Measurements from ENCODE around the gene BRAF.
"Not testable (repeated sequence)": the region's sequence is repeated elsewhere in the genome, so short reads cannot be mapped to it uniquely, and the experiment has no call there.

BRAF gene

DNA sequence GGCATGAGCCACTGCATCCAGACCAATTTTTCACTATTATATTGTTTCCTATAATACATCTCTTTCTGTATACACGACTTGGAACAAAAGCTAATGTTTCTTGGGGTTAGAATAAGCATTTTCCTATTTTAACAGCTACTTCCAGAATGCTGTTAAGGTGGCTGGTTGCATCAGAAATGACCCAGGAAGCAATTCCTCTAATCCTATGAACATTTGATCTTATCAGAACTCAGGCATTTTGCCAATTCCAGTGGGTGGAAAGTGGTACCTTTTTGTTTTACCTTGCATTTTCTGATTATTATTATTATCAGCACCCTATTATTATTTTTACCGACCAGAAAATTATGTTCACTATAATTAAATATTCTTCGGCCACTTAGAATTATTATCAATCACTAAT, 154.9 kb downstream of the BRAF start:
- no peak overlapping the region for H3K4me3 ChIP-seq (ENCODE audit: low read depth, low read length)
- TF ChIP-seq, protein P1, sequence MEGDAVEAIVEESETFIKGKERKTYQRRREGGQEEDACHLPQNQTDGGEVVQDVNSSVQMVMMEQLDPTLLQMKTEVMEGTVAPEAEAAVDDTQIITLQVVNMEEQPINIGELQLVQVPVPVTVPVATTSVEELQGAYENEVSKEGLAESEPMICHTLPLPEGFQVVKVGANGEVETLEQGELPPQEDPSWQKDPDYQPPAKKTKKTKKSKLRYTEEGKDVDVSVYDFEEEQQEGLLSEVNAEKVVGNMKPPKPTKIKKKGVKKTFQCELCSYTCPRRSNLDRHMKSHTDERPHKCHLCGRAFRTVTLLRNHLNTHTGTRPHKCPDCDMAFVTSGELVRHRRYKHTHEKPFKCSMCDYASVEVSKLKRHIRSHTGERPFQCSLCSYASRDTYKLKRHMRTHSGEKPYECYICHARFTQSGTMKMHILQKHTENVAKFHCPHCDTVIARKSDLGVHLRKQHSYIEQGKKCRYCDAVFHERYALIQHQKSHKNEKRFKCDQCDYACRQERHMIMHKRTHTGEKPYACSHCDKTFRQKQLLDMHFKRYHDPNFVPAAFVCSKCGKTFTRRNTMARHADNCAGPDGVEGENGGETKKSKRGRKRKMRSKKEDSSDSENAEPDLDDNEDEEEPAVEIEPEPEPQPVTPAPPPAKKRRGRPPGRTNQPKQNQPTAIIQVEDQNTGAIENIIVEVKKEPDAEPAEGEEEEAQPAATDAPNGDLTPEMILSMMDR (IDR thresholded peaks at IDR 0.05; ENCODE audit: low read depth, low read length), result no peak

DNA sequence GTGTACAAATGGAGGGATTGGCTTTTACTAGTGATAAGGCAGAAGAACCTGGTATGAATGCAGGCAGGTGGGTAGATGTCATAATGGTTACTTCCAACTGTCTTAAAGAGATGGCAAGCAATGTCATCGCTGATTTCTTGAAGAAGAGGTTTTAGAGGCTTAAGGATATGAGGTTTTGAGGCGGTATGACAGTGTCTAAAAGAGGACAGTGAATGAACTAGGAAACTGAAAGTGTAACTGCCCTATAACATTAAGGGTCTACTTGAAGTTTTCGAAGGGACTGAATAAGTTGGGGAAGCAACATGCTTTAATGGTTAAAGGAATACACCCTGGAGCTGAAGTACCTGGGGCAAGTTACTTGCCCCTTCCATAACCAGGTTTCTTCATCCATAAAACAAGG, 157.3 kb downstream of the BRAF start:
- TF ChIP-seq, protein P1 (IDR thresholded peaks at IDR 0.05; ENCODE audit: low read depth, low read length), result no peak
- H3K4me3 ChIP-seq (ENCODE audit: low read depth, low read length), result no peak overlapping the region

DNA sequence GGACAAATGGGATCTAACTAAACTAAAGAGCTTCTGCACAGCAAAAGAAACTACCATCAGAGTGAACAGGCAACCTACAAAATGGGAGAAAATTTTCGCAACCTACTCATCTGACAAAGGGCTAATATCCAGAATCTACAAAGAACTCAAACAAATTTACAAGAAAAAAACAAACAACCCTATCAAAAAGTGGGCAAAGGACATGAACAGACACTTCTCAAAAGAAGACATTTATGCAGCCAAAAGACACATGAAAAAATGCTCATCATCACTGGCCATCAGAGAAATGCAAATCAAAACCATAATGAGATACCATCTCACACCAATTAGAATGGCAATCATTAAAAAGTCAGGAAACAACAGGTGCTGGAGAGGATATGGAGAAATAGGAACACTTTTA, 159.3 kb downstream of the BRAF start:
- not testable (repeated sequence) for H3K4me3 ChIP-seq (ENCODE audit: low read depth, low read length)

DNA sequence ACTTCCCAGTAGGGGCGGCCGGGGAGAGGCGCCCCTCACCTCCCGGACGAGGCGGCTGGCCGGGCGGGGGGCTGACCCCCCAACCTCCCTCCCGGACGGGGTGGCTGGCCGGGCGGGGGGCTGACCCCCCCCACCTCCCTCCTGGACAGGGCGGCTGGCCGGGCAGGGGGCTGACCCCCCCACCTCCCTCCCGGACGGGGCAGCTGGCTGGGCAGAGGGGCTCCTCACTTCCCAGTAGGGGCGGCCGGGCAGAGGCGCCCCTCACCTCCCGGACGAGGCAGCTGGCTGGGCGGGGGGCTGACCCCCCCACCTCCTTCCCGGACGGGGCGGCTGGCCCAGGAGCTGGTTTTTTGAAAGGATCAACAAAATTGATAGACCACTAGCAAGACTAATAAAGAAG, 161.6 kb downstream of the BRAF start:
- not testable (repeated sequence) for H3K4me3 ChIP-seq (ENCODE audit: low read depth, low read length)

DNA sequence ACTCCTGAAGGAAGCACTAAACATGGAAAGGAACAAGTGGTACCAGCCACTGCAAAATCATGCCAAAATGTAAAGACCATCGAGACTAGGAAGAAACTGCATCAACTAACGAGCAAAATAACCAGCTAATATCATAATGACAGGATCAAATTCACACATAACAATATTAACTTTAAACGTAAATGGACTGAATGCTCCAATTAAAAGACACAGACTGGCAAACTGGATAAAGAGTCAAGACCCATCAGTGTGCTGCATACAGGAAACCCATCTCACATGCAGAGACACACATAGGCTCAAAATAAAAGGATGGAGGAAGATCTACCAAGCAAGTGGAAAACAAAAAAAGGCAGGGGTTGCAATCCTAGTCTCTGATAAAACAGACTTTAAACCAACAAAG, 163.4 kb downstream of the BRAF start:
- not testable (repeated sequence) for H3K4me3 ChIP-seq (ENCODE audit: low read depth, low read length)

DNA sequence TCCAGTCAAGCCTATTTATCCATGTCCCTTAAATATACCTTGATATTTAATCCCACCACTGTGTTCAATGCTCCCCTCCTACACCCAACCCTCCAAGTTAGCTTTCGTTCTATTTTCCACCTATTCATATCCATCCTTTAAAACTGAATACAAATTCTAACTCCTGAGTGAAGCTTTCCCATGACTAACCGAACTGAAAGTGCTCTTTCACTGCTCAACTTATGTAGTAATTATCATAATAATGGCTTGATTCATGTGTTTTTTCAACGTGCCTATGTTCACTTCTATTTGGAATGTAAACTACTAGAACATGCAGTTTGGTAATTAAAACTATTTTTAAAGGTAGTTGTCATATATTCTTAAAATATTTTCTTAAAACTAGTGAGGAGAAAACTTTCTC, 170.2 kb downstream of the BRAF start:
- TF ChIP-seq, protein P1 (IDR thresholded peaks at IDR 0.05; ENCODE audit: low read depth, low read length), result no peak
- no peak overlapping the region for H3K4me3 ChIP-seq (ENCODE audit: low read depth, low read length)

DNA sequence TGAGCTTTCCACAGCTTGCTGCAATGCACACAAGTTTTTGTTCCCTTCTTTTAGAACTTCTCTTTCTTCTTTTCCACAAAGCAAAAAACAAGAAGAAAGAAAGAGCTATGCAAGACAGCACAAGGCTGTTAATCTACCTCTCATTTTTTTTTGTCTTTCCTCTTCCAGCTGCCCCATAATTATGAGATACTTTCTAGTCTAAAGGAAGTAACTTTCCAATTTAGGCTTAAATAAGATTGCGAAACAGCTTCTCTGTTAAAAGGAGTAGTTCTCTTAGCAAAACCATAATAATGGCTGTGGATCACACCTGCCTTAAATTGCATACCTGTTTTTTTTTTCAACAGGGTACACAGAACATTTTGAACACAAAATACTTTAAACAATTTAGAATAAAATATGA, 172.2 kb downstream of the BRAF start:
- no peak overlapping the region for H3K4me3 ChIP-seq (ENCODE audit: low read depth, low read length)
- TF ChIP-seq, protein P1 (IDR thresholded peaks at IDR 0.05; ENCODE audit: low read depth, low read length), result no peak

DNA sequence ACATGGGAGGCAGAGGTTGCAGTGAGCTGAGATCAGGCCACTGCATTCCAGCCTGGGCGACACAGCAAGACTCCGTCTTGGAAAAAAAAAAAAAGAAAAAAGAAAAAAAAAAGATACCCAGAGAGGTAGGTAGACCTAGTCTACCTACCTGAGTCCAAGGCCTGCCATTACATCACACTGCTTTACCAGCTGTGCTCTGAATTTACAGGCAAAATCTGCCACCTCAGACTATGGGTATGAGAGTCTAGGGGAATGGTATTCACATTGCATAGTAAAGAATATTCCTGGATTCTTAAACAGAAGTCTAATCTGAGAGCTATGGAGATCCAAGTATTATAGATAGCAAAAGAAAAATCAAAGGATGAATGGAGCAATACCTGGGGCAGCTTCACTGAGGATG, 178.0 kb downstream of the BRAF start:
- no peak overlapping the region for H3K4me3 ChIP-seq (ENCODE audit: low read depth, low read length)
- TF ChIP-seq, protein P1 (IDR thresholded peaks at IDR 0.05; ENCODE audit: low read depth, low read length), result no peak

DNA sequence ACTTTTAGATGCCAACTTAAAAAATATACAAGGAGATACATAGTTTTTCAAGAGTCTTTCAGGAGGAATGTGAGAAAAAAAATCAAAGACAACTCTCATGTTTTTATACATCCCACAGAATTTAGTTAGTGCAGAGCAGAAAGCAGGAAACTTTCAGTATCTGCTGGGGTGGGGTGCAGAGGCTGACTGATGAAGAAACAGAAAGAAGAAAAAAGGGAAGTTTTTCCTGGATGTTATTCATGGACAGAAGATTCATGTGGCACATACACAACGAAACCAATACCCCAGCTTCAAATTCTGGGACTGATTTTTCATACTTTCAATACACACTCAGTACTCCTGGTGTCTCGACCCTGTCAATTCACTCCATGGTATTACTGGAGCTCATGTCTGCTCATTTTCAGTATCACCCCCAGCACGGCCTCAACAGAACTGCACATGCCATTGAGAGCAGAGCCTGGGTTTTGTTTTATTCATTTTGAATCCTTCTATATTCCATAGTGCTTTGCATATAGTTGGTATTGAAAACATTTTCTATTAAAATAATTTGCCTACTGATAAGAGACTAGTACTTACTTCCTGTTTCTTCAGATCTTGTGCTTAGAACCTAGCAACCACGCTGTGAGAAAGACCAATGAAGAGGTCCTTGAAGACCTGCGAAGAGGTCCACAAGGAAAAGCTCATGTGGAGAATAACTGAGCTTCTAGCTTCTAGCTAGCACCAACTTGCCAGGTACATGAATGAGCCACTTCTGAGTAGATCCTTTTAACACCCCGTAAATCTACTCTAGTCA, 179.3 kb downstream of the BRAF start:
- H3K4me3 ChIP-seq (ENCODE audit: low read depth, low read length), result no peak overlapping the region
- TF ChIP-seq, protein P1 (IDR thresholded peaks at IDR 0.05; ENCODE audit: low read depth, low read length), result no peak

All from WI38 (cell line).